HepG2 (cell line): ENCODE measurements around the gene ARHGAP26. TPM values are rescaled to one million over a fixed set of nuclear protein-coding genes. Genes with fewer than 3 reads are reported as not detected.

Source experiments
- ATAC-seq: fragments of 200-7000 bp; cut with Tn5 transposase; 3 replicates; pipeline ENCODE4 v1.9.1; 2020; ENCODE audit warnings: mild to moderate bottlenecking, moderate library complexity
- BruUV-seq: library from RNA; stranded (reverse); fragments of 400-500 nt; replicated peaks from 2 replicates; lab custom pipeline; 2021; lab: Mats Ljungman, UMichigan
- CTCF ChIA-PET: fragments of 300-600 bp; formaldehyde crosslinking; extraction: SDS; loops from one replicate; lab custom pipeline; 2021; ENCODE audit warnings: low total read pairs, inconsistent platforms, low intra/inter-chr PET ratio; lab: Yijun Ruan, JAX
- POLR2A ChIA-PET: fragments of 350-600 bp; sonication (Branson Sonifier 250); formaldehyde crosslinking; loops from one replicate; lab custom pipeline; 2020; ENCODE audit warnings: antibody characterized with exemption, inconsistent platforms; lab: Yijun Ruan, JAX
- DNase-seq: peaks from one replicate; pipeline ENCODE4 v3.0.0-alpha.2; 2015; ENCODE audit warnings: low spot score
- FAIRE-seq: peaks from 3 replicates; lab custom pipeline; 2011; peaks lifted over from hg19 to GRCh38; lab: Jason Lieb, UNC
- H2AFZ ChIP-seq: one replicate; pipeline ENCODE4 v1.6.1; 2011; ENCODE audit warnings: low read length, inconsistent platforms
- H3K27ac ChIP-seq: fragments of 300-600 bp; 3 replicates; pipeline ENCODE4 v1.8.0; 2011; ENCODE audit warnings: mixed run types, mild to moderate bottlenecking, mixed read lengths, low read length, inconsistent platforms; ENCODE audit not compliant: insufficient read depth; ENCODE audit errors: extremely low read length
- H3K27me3 ChIP-seq, 2 experiments: fragments of 200-600 bp in 1 of 2; 2 replicates in 1 of 2; 3 replicates in 1 of 2; pipeline versions ENCODE4 v1.6.0 to v1.8.0; 2011; ENCODE audit warnings: low read length in 2 of 2, mild to moderate bottlenecking in 2 of 2, moderate library complexity in 2 of 2, inconsistent platforms in 1 of 2; ENCODE audit not compliant: insufficient read depth in 2 of 2, control insufficient read depth in 1 of 2
- H3K36me3 ChIP-seq, 2 experiments: fragments of 200-600 bp in 1 of 2; replicated peaks in 1 of 2; 2 replicates in 1 of 2; 3 replicates in 1 of 2; pipeline versions ENCODE4 v1.5.1 to v1.8.0; 2011; ENCODE audit warnings: low read length in 2 of 2, inconsistent platforms in 1 of 2; ENCODE audit not compliant: insufficient read depth in 2 of 2, control insufficient read depth in 1 of 2
- H3K4me1 ChIP-seq: 2 replicates; pipeline ENCODE4 v1.5.1; 2012; ENCODE audit warnings: low read length, inconsistent platforms; ENCODE audit not compliant: insufficient read depth
- H3K4me2 ChIP-seq: 2 replicates; pipeline ENCODE4 v1.6.0; 2011; ENCODE audit warnings: low read depth, low read length, inconsistent platforms
- H3K4me3 ChIP-seq, 3 experiments: fragments of 200-600 bp in 1 of 3; sonication (generic), shearing (Covaris generic) in 1 of 3; replicated peaks in 1 of 3; 2 replicates each; pipeline ENCODE4 v1.5.1; 2011 to 2016; ENCODE audit warnings: low read length in 3 of 3, inconsistent platforms in 2 of 3, low read depth in 2 of 3, mild to moderate bottlenecking in 2 of 3, control low read depth in 1 of 3, mixed read lengths in 1 of 3; ENCODE audit not compliant: insufficient read depth in 1 of 3
- H3K79me2 ChIP-seq: one replicate; pipeline ENCODE4 v1.6.1; 2011; ENCODE audit warnings: low read length, inconsistent platforms; ENCODE audit not compliant: insufficient read depth
- H3K9ac ChIP-seq: 2 replicates; pipeline ENCODE4 v1.6.0; 2011; ENCODE audit warnings: mild to moderate bottlenecking, low read depth, low read length, inconsistent platforms; ENCODE audit not compliant: insufficient read depth
- H3K9me3 ChIP-seq: 2 replicates; pipeline ENCODE4 v1.5.1; 2012; ENCODE audit warnings: mild to moderate bottlenecking, low read length
- H4K20me1 ChIP-seq: 2 replicates; pipeline ENCODE4 v1.6.0; 2011; ENCODE audit warnings: inconsistent platforms, mild to moderate bottlenecking, low read length, moderate library complexity; ENCODE audit not compliant: insufficient read depth
- DBP ChIP-seq: sonication (generic); formaldehyde crosslinking; IDR thresholded peaks from 2 replicates; pipeline ENCODE4 v1.4.0; 2020; ENCODE audit warnings: missing genetic modification reagents; ENCODE audit errors: not compliant biosample characterization
- MAFF ChIP-seq: IDR thresholded peaks from 2 replicates; pipeline ENCODE4 v1.6.1; 2011; ENCODE audit warnings: low read depth, low read length, improper control_type of control experiment
- PAF1 ChIP-seq: IDR thresholded peaks from 2 replicates; pipeline ENCODE4 v1.6.1; 2016; ENCODE audit warnings: missing genetic modification reagents, missing compliant biosample characterization
- RXRB ChIP-seq: IDR thresholded peaks from 2 replicates; pipeline ENCODE4 v1.6.1; 2016; ENCODE audit warnings: borderline replicate concordance, missing genetic modification reagents, missing compliant biosample characterization
- SIX4 ChIP-seq: sonication (generic); formaldehyde crosslinking; IDR thresholded peaks from 2 replicates; pipeline ENCODE4 v1.4.0; 2020; ENCODE audit warnings: missing genetic modification reagents
- SKI ChIP-seq: fragments of 450-650 bp; IDR thresholded peaks from one replicate; pipeline ENCODE4 v1.6.1; 2018; ENCODE audit warnings: mild to moderate bottlenecking; ENCODE audit not compliant: partially characterized antibody
- SMARCC2 ChIP-seq: fragments of 450-650 bp; IDR thresholded peaks from 2 replicates; pipeline ENCODE4 v1.6.1; 2017; ENCODE audit warnings: antibody characterized with exemption, mild to moderate bottlenecking
- SNAPC5 ChIP-seq: sonication (generic); formaldehyde crosslinking; IDR thresholded peaks from 2 replicates; pipeline ENCODE4 v1.8.1; 2023; ENCODE audit warnings: mild to moderate bottlenecking, missing genetic modification reagents, borderline replicate concordance
- SP2 ChIP-seq: sonication (generic); formaldehyde crosslinking; IDR thresholded peaks from 2 replicates; pipeline ENCODE4 v1.5.1; 2020; ENCODE audit warnings: mild to moderate bottlenecking, missing genetic modification reagents
- SUZ12 ChIP-seq: fragments of 150-350 bp; IDR thresholded peaks from 2 replicates; pipeline ENCODE4 v1.6.1; 2014; ENCODE audit warnings: low read depth, low read length
- TFE3 ChIP-seq: IDR thresholded peaks from 2 replicates; pipeline ENCODE4 v1.6.1; 2016
- TSC22D2 ChIP-seq: sonication (generic); formaldehyde crosslinking; IDR thresholded peaks from 2 replicates; pipeline ENCODE4 v1.5.1; 2020; ENCODE audit warnings: missing genetic modification reagents, mild to moderate bottlenecking, borderline replicate concordance
- ZFAT ChIP-seq: sonication (generic); formaldehyde crosslinking; conservative IDR thresholded peaks from 2 replicates; pipeline ENCODE4 v1.8.1; 2023; ENCODE audit warnings: missing genetic modification reagents, inconsistent platforms
- ZFP62 ChIP-seq: sonication (generic); formaldehyde crosslinking; IDR thresholded peaks from 2 replicates; pipeline ENCODE4 v1.4.0; 2020; ENCODE audit warnings: missing genetic modification reagents
- ZHX2 ChIP-seq, 2 experiments: sonication (generic) in 1 of 2; formaldehyde crosslinking in 1 of 2; IDR thresholded peaks; 2 replicates each; pipeline versions ENCODE4 v1.6.1 to v1.9.0; 2014 to 2022; ENCODE audit warnings: antibody characterized with exemption in 1 of 2, borderline replicate concordance in 1 of 2, inconsistent platforms in 1 of 2, low read depth in 1 of 2, missing genetic modification reagents in 1 of 2
- ZIK1 ChIP-seq: sonication (generic); formaldehyde crosslinking; IDR thresholded peaks from 2 replicates; pipeline ENCODE4 v1.5.0; 2020; ENCODE audit warnings: mild to moderate bottlenecking, low read depth, missing genetic modification reagents, borderline replicate concordance
- ZNF12 ChIP-seq: sonication (generic); formaldehyde crosslinking; IDR thresholded peaks from 2 replicates; pipeline ENCODE4 v1.5.0; 2020; ENCODE audit warnings: missing genetic modification reagents
- ZNF678 ChIP-seq: sonication (generic); formaldehyde crosslinking; IDR thresholded peaks from 2 replicates; pipeline ENCODE4 v1.4.0; 2020; ENCODE audit warnings: mild to moderate bottlenecking, missing genetic modification reagents
- WGBS: methylation state at CpG from one replicate; pipeline ENCODE4 v1.1.6; 2017; ENCODE audit warnings: low lambda C conversion rate; 5-methylcytosine and 5-hydroxymethylcytosine counted together
- in situ Hi-C: cut with HindIII; loops from 2 replicates; pipeline ENCODE4 v1.10.0; 2017; ENCODE audit warnings: low pct_unique_long_range_greater_than_20kb; ENCODE audit not compliant: extremely low pct_ligation_motif_present
- intact Hi-C: fragments of 100-400 bp; cut with micrococcal nuclease; formaldehyde crosslinking; loops from one replicate; pipeline ENCODE4 v1.10.0; 2022; ENCODE audit not compliant: unreplicated experiment
- polyA plus RNA-seq, 8 experiments: library from polyadenylated mRNA; depleted of rRNA in 3 of 8; stranded (reverse) in 7 of 8; unstranded in 1 of 8; fragments of >200 nt; fragmentation: Illumina TruSeq in 4 of 8; extraction: Trizol in 4 of 8; gene quantifications; 2 replicates each; pipeline versions ENCODE4 v1.2.1 to v1.2.3, GENCODE V29; 2011 to 2016; ENCODE audit warnings: low read depth in 4 of 8, missing spikeins in 1 of 8, mixed read lengths in 1 of 8; ENCODE audit not compliant: insufficient read depth in 1 of 8
- total RNA-seq, 5 experiments: library from RNA; depleted of rRNA; stranded (reverse); fragments of >200 nt; fragmentation: Illumina TruSeq; extraction: Trizol; gene quantifications; 2 replicates each; pipeline ENCODE4 v1.2.3, GENCODE V29; 2016; ENCODE audit warnings: low read depth in 1 of 5

ARHGAP26 gene
- total and polyA plus RNA-seq, 2 of the 13 experiments (the other 11 are each of a cell fraction or from before 2014, with no cell fraction given): 9.6 to 18.2 TPM

- no peaks in the 10 kb centered on the region for H3K27me3 ChIP-seq
- no TSS peak for BruUV-seq
These were observed 466.5 kb downstream of the ARHGAP26 start for GRCh38 chr5:143236682-143237081.

More at GRCh38 chr5:143236682-143237081, 466.5 kb downstream of the ARHGAP26 start:
- no peak overlapping the region for H3K9ac ChIP-seq
- ATAC-seq (no peak), DNase-seq (no peak)
- H3K4me2 ChIP-seq: no peak overlapping the region
- no peaks in the 10 kb centered on the region for H3K36me3 ChIP-seq
- WGBS: 48% methylated on average over 2 of the region's 2 CpGs
- H3K27ac ChIP-seq: no peak overlapping the region
- intact Hi-C loops: no loop called here
- CTCF ChIA-PET: no interaction called here
- in situ Hi-C loops: no loop called here
- no peaks in the 10 kb centered on the region for H3K9me3 ChIP-seq
- TF ChIP-seq PAF1 (CRISPR knock-in tag) (no peak), SNAPC5 (CRISPR knock-in tag) (no peak), SIX4 (CRISPR knock-in tag) (no peak), MAFF (no peak), TSC22D2 (CRISPR knock-in tag) (no peak), SKI (no peak), ZHX2 (IDR thresholded peaks at IDR 0.05; ENCODE audit: low read depth) (no peak), ZHX2 (CRISPR knock-in tag; IDR thresholded peaks at IDR 0.05; ENCODE audit: borderline replicate concordance) (no peak), RXRB (CRISPR knock-in tag) (no peak), SMARCC2 (no peak), SP2 (CRISPR knock-in tag) (no peak), ZFAT (CRISPR knock-in tag) (no peak), ZIK1 (no peak), DBP (no peak), ZFP62 (CRISPR knock-in tag) (no peak), TFE3 (CRISPR knock-in tag) (no peak), ZNF678 (CRISPR knock-in tag) (no peak), ZNF12 (CRISPR knock-in tag) (no peak), SUZ12 (no peak)
- TF ChIP-seq, all 625 proteins: peak for 0
- Histone ChIP-seq H3K4me3 (no peak overlapping the region), H4K20me1 (no peaks in the 10 kb centered on the region), H3K4me1 (peaks cover 47% of the 10 kb centered on the region), H3K79me2 (no peaks in the 10 kb centered on the region), H2AFZ (no peak overlapping the region)
- POLR2A ChIA-PET: no interaction called here
- FAIRE-seq: no peak
